Measurements from ENCODE around the gene HTN1. TPM values are rescaled to one million over a fixed set of nuclear protein-coding genes. Genes with fewer than 3 reads are reported as not detected.

Gene HTN1
- total RNA-seq, 4 donors from 2014 or later: not detected

DNA sequence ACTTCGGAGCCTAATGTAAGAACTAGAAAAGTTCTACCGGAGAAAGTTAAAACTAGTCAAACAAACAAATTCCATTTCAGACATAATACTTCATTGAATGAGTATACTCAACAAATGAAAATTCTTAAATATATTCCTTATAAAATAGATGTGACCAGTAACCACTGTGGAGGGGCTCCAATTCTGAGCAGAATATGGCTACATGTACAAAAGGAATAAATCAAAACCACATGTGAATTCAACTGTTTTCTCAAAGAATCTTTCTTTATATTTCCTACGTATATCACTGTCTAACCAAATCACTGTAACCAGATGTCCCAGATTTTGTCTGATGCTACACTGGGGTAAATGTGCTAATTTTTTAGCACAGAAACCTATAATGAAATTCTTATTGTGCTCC is 49.0 kb downstream of the HTN1 start:
- Histone ChIP-seq H3K27ac (no peak overlapping the region), H3K27me3 (no peaks in the 10 kb centered on the region), H3K4me1 (no peaks in the 10 kb centered on the region), H3K9me3 (no peaks in the 10 kb centered on the region), H3K36me3 (no peaks in the 10 kb centered on the region), H3K4me3 (no peak overlapping the region)
- DNase-seq (ENCODE audit: low spot score in 2 of 2): no peak
- WGBS: 53% methylated on average over 3 of the region's 3 CpGs
- no peak for TF ChIP-seq EP300 (IDR thresholded peaks at IDR 0.05)
- TF ChIP-seq POLR2A (IDR thresholded peaks at IDR 0.05): no peak
- no peak for TF ChIP-seq POLR2AphosphoS5 (IDR thresholded peaks at IDR 0.05)

Other genes starting within 250 kb of the HTN1 start
- 100 to 1,000 TPM in 1 of 4 donors, 10 to 100 TPM in 3; 18.6 to 198 (median 44.1) TPM for gene SULT1E1, start 190.3 kb upstream of the HTN1 start, total RNA-seq
- not detected for gene CSN1S1, start 119.4 kb upstream of the HTN1 start, total RNA-seq
- not detected for gene CSN2, start 84.7 kb upstream of the HTN1 start, total RNA-seq
- not detected for gene STATH, start 54.5 kb upstream of the HTN1 start, total RNA-seq
- not detected for gene HTN3, start 22.0 kb upstream of the HTN1 start, total RNA-seq
- under 1 TPM in 1 of 4 donors, not detected in 3; 0.42 TPM for gene PRR27, start 103.8 kb downstream of the HTN1 start, total RNA-seq
- gene ODAM, start 145.3 kb downstream of the HTN1 start, total RNA-seq: not detected
- not detected for gene FDCSP, start 175.7 kb downstream of the HTN1 start, total RNA-seq
- not detected for gene CSN3, start 192.2 kb downstream of the HTN1 start, total RNA-seq